HG03571 (cell line): ENCODE data around the gene KMT2D.

Experiments used
- ATAC-seq: cut with Tn5 transposase; IDR thresholded peaks from one replicate; pipeline ENCODE4 v1.9.1; 2021; ENCODE audit not compliant: unreplicated experiment

Gene KMT2D

DNA sequence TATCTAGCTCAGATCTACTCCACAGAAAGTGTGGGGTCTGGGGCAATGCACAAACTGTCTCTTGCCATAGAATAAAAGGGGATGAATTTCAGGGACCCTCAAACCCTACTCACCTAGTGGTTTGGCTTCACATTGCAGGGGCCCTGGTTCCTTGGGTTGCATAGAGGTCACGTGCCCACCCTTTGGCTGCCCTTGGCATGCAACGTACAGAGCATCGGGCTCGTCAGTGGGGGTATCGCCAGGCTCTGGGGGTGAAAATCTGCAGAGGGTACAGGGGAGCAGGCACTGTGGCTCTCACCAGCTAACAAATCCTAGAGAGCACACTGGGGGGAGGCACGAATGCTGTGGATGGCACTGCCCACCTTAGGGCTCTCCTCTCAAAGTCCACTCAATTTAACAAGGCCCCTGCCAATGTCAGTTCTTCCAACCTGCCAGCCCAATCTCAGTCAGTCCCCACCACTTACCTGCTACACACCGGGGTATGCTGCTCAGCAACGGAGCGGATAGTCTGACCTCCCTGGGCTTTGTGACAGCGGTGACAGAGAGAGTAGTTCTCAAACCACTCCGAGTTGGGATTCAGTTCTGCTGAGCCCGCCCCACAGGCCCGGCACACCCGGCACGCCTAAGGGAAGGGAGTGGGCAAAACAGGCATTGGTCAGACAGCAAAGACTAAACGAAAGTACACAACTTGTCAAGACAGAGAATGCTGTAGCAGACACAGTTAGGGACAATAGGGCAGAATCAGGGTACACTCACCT is 8.0 kb downstream of the KMT2D start:
- ATAC-seq, result no peak

DNA sequence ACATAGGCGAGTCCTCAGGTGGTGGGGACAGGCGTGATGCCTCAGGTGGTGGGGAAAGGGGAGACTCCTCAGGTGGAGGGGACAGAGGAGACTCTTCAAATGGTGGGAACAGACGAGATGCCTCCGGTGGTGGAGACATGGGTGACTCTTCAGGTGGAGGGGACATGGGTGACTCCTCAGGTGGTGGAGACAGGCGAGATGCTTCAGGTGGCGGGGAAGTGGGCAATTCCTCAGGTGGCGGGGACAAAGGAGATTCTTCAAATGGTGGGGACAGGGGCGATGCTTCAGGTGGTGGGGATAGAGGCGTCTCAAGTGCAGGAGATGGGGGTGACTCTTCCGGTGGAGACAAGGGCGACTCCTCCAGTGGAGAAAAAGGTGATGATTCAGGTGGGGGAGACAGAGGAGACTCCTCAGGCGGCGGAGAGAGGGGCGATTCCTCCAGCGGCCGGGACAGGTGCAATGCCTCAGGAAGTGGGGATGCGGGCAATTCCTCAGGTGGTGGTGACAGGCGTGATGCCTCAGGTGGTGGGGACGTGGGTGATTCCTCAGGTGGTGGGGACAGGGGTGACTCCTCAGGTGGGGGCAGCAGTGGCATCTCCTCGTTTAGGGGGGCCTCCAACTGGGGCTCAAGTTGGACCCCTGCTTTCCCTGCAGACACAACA is 8.7 kb downstream of the KMT2D start:
- no peak for ATAC-seq

DNA sequence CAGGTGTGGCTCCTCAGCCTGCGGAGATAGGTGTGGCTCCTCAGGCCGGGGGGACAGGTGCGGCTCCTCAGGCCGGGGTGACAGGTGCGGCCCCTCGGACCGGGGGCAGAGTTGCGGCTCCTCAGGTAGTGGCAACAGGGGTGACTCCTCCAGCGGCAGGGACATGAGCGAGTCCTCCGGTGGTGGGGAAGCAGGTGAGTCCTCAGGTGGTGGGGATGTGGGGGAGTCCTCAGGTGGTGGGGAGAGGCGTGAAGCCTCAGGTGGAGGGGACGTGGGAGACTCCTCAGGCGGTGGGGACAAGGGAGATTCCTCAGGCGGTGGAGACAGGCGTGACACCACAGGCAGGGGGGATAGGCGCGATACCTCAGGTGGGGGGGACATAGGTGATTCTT is 9.2 kb downstream of the KMT2D start:
- ATAC-seq, result no peak

DNA sequence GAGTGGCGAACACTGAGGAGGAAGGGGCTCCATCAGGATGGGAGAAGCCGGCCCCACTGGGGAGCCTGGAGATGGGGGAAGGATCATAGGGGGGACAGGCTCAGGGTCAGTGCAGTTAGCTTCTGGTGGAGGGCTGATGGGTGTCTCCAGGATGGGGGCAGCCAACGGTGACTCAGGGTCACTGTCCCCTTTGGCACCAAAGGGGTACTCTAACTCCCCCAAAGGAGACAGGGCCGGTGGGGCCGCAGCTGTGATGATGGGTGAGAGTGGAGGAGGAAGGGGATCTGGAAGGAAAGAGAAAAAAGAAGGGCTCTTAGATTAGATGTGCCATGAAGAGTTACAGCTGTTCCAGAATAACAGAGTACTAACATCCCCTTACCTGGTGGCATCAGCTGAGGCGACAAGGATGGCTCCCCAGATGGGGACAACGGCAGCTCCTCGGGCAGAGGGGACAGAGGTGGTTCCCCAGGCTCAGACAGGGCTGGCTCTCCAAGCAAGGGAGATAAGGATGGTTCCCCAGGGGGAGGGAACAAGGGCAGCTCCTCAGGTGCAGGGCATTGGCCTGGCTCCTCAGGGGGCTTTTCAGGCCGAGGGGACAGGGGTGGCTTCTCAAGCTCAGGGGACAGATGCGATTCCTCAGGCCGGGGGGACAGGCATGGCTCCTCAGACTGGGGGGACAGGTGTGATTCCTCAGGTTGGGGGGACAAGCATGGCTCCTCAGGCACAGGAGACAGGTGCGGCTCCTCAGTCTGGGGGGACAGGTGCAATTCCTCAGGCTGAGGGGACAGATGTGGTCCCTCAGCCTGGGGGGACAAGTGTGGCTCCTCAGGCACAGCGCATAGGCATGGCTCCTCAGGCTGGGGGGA is 9.9 kb downstream of the KMT2D start:
- ATAC-seq, result no peak

DNA sequence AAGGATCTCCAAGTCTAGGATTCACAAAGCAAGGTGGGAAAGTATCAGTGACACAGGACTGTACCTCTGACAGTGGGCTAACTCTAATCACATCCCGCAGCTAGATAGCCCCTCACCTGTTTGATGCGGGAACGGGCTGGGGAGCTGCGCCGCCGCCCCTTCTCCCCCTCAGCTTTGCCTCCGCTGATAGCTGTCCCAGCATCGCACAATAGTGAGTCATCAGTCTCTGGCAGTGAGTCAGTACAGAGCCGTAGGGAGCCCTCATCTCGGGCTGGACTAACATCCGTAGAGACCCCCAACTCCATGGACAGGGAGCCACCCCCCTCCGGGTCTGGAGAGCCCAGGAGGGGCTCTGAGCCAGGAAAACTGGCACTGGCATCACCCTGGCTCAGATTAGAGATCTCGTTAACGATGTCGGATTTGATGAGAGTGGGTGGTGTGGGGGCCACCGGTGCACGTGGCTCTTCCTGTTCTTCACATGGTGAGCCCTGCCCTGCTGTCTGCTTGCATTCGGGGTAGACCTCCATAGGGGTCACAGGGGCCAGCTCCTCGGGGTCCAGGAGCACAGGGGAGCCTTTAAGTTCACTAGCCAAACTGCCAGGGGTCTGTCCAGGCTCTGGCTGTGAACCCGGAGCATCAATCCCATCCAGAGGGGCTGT is 10.9 kb downstream of the KMT2D start:
- no peak for ATAC-seq

- ATAC-seq, result no peak
Observed at GRCh38 chr12:49048953-49049352, 11.6 kb downstream of the KMT2D start.

DNA sequence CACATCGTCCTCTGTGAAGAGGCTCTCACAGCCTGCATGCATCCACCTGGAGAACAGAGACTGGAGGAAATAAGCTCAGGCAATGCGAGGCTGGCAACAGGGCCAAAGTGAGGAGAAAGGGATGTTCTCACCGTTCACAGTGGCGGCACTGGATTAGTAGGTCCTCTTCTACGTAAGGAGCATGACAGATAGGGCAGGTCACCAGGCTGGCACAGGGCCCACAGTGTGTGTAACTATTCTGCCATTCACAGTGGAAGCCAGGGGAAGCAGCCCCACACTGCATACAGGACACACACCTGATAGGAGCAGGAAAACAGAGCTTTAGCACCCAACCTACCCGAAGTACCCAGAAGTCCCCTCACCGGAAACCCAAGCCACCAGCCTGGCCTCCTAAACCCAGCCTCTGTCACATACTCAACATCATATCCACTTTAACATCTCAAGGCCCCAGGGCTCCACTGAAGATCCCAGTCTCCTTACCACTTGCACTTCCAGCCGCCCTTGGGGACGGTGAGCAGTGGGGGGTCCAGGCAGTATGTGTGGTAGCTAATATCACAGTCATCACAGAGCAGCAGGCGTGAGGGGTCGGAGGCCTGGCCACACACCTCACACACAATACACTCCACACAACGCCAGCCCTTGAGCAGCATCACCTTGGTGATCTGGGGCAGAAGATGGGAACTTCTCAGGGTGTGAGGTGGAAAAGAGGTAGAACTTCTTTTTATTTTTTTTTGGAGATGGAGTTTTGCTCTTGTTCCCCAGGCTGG is 14.3 kb downstream of the KMT2D start:
- no peak for ATAC-seq

GRCh38 chr12:49044660-49045059 is 15.9 kb downstream of the KMT2D start:
- no peak for ATAC-seq

DNA sequence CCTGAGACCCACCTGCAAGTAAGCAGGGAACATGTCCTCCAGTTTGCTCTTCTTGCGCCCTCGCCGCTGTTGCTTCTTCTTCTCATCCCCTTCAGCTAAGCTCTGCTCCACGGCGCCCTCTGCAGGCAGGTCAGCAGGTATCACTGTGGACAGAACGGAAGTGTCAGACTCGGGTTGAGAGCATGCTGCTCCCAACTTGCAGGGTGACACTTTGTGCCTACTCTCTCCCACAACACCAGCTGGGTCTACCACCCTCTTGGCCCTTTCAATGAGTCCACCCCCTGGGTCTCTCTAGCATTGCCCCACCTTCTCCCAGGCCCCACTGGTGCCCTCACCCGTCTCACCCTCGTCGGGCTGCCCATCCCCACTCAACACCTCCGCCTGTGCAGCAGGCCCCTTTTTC is 16.7 kb downstream of the KMT2D start:
- ATAC-seq, result no peak

GRCh38 chr12:49043241-49043640 is 17.4 kb downstream of the KMT2D start:
- ATAC-seq, result no peak

GRCh38 chr12:49041881-49042484 is 18.6 kb downstream of the KMT2D start:
- ATAC-seq, result no peak

DNA sequence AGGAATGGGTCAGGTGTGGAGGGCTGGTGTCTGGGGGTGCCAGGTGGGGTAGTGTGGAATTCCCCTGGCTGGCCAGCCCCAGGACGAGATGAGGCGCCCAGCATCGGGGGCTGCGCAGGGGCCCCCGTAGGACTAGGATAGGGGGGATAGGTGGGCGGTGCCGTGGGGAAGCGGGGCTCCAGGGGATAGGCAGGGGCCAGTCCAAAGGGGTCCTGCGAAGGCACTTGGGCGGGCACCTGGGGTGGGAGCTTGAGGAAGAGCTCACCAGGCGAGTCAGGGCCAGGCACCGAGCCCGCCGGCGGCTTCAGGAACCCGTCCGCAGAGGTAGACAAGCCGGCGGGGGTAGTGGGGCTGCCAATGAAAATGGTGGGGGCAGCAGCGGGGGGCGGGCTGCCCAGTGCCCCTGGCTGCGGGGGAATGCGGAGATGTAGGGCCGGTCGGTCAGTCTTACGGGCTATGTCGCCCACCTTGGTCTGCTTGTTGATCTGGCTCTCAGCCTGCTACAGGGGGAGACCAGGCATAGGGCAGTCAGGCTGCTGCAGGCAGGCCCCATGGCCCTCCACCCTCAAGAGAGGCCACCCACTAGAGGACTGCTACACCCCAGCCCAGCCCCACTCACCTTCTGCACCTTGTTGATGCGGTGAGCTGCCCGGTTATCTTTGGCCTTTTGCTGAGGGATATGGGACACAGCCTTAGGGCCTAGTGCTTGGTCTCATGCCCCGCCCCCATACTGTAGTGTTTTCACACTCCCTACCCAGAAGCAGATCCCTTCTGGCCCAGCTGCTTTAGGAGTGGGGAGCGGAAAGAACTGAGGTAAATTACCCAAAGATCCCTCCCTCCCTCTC is 19.3 kb downstream of the KMT2D start:
- no peak for ATAC-seq

- ATAC-seq, result no peak
Observed at GRCh38 chr12:49040364-49040855, 20.2 kb downstream of the KMT2D start.

- ATAC-seq, result no peak
Observed at GRCh38 chr12:49039421-49040363, 20.9 kb downstream of the KMT2D start.

DNA sequence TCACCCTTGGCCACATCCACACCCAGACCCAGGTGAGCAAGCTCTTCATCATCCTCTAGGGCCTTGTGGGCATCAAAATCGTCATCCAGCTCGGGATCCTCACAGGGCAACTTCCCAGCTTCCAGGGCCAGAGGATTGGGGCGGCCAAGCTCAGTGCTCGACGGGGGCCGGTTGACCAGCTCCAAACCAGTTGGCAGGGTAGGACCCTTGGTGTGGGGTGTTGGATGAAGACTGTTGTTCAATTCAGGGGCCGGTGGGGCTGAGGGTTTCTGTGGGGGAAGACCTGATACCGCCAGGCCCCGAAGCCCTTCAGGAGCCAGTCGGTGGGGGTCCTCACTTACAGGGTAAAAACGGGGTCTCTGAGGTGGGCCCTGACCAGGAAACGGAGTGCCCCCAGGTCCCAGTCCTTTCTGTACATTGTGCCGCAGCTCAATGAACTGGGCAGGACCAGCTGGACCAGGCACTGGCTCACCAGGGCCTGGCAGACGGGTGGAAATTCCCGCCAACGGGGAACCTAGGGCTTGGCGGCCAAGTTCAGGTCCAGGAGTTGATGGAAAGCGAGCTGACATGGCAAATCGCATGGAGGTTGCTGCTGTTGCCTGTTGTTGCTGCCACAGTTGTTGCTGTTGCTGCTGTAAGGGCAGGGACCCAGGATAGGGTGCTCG is 22.2 kb downstream of the KMT2D start:
- ATAC-seq, result no peak

DNA sequence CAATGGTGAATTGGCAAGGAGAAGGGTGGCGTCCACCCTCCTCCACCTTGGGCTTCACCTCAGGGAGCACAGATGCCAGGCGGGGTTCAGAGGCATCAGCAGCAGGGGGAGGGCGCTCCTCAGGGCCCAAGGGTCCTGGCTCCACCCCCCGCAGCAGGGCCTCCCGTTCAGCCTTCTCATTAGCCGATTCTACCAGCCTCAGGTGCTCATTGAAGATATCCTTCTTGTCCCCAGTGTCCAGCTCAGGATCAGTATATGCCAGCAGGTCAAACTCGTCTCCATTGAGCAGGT is 22.7 kb downstream of the KMT2D start:
- ATAC-seq, result no peak

DNA sequence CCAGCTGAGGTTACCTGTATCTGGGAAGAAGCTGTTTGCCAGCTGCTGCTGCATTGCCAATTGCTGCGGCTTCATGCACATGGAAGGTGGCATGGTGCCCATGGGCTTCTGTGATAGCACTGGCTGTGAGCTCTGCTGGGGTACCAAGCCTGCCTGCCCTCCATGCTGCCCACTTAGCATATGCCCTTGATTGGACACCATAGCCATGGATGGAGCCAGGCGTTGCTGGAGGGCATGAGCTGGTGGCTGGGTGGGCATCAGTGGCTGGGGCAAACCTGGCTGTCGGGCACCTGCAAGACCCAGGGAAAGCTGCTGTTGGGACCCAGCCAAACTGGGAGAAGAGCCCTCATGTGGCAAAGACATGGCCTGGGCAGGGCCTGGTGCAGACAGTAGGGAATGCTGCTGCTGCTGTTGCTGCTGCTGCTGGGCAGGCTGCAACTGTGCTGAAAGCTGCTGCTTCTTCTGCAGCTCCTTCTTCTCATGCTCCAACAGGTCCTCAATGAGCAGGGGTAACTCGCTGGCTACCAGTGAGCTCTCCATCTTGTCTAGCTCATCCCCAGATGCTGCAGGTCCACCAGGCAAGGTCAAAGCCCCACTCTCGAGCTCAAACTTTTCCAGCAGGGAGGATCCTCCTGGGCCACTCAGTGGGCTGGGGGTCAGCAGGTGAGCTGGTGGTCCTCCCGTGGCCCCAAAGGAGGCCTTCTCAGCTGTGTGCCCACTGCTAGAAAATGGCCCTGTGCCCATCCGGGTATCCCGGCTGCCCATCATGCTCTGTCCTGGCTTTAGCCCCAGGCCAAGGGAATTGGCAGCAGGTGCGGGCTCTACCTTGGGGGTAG is 23.3 kb downstream of the KMT2D start:
- ATAC-seq, result no peak
